Measurements from ENCODE around the gene HNRNPU. TPM values are rescaled to one million over a fixed set of nuclear protein-coding genes. Genes with fewer than 3 reads are reported as not detected.
A peak's percentile ranks its signal among the peaks of the same experiment; 100 is the strongest.

HNRNPU gene
- total RNA-seq, result 128 TPM

- H3K4me1 ChIP-seq, result peaks cover 11 to 33% of the 10 kb centered on the region in 2 donors
- no peaks in the 10 kb centered on the region for H3K9me3 ChIP-seq
- intact Hi-C loops (cut with DNase I), result loop anchor here (1.0 to 5.0 kb wide), 3 partner anchors 106 to 1703 kb away; partner anchors contain the start of genes CNST and TFB2M
- peak within 1 kb of the TSS; percentile 90 to 100 for H3K4me3 ChIP-seq
- TF ChIP-seq, protein P1, sequence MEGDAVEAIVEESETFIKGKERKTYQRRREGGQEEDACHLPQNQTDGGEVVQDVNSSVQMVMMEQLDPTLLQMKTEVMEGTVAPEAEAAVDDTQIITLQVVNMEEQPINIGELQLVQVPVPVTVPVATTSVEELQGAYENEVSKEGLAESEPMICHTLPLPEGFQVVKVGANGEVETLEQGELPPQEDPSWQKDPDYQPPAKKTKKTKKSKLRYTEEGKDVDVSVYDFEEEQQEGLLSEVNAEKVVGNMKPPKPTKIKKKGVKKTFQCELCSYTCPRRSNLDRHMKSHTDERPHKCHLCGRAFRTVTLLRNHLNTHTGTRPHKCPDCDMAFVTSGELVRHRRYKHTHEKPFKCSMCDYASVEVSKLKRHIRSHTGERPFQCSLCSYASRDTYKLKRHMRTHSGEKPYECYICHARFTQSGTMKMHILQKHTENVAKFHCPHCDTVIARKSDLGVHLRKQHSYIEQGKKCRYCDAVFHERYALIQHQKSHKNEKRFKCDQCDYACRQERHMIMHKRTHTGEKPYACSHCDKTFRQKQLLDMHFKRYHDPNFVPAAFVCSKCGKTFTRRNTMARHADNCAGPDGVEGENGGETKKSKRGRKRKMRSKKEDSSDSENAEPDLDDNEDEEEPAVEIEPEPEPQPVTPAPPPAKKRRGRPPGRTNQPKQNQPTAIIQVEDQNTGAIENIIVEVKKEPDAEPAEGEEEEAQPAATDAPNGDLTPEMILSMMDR (IDR thresholded peaks at IDR 0.05), result peak; percentile 18 to 44 (median 41)
- peaks cover 9 to 27% of the 10 kb centered on the region in 2 donors for H3K36me3 ChIP-seq
- peak within 1 kb of the TSS; percentile 99 to 100 for H3K27ac ChIP-seq
- no peaks in the 10 kb centered on the region for H3K27me3 ChIP-seq
- DNase-seq (ENCODE audit: low spot score in 2 of 2), result peak; percentile 86 to 99
These were observed at the start of gene HNRNPU for GRCh38 chr1:244864253-244865027. Gene HNRNPU, minus strand, starts transcription at chr1:244864543. Its CDS starts 236 bp downstream, at chr1:244864307.

- intact Hi-C loops (cut with DNase I), result no loop called here
These were observed 49.5 kb upstream of the HNRNPU start for GRCh38 chr1:244913806-244914205.

DNA sequence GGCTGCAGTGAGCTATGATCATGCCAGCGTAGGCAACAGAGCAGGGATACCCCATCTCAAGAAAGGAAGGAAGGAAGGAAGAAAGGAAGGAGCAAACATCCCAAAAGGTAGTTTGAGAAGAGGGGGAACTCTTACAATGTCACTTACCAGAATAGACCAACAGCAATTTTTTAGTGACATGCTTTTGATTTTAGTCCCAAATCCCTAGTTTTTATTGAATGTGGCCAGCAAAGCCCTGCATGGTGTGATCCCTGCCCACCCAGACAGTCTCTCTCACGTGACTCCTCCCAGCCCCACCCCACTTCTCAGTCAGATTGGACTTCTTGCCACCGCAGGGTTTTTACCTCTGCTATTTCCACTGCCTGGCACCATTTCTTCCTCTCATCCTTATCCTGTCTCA, 39.8 kb upstream of the HNRNPU start:
- H3K4me3 ChIP-seq, result no peak overlapping the region
- no peak overlapping the region for H3K27ac ChIP-seq
- TF ChIP-seq, protein P1 (IDR thresholded peaks at IDR 0.05), result no peak
- no peaks in the 10 kb centered on the region for H3K36me3 ChIP-seq
- intact Hi-C loops (cut with DNase I), result no loop called here
- H3K4me1 ChIP-seq, result no peaks in the 10 kb centered on the region
- no peaks in the 10 kb centered on the region for H3K9me3 ChIP-seq
- no peaks in the 10 kb centered on the region for H3K27me3 ChIP-seq
- no peak for DNase-seq (ENCODE audit: low spot score in 2 of 2)

More at GRCh38 chr1:244913806-244914205, 49.5 kb upstream of the HNRNPU start:
- TF ChIP-seq, protein P1 (IDR thresholded peaks at IDR 0.05), result no peak
- H3K4me1 ChIP-seq, result no peaks in the 10 kb centered on the region
- no peaks in the 10 kb centered on the region for H3K36me3 ChIP-seq
- H3K27ac ChIP-seq, result no peak overlapping the region
- no peak overlapping the region for H3K4me3 ChIP-seq
- H3K27me3 ChIP-seq, result no peaks in the 10 kb centered on the region
- DNase-seq (ENCODE audit: low spot score in 2 of 2), result no peak
- H3K9me3 ChIP-seq, result no peaks in the 10 kb centered on the region

- Histone ChIP-seq H3K36me3 (no peaks in the 10 kb centered on the region), H3K4me3 (no peak overlapping the region), H3K27ac (no peak overlapping the region), H3K27me3 (no peaks in the 10 kb centered on the region), H3K9me3 (no peaks in the 10 kb centered on the region), H3K4me1 (no peaks in the 10 kb centered on the region)
- TF ChIP-seq, protein P1 (IDR thresholded peaks at IDR 0.05), result no peak
- DNase-seq (ENCODE audit: low spot score in 2 of 2), result no peak
- intact Hi-C loops (cut with DNase I), result no loop called here
These were observed 37.2 kb upstream of the HNRNPU start for GRCh38 chr1:244901400-244902015.

- H3K9me3 ChIP-seq, result no peaks in the 10 kb centered on the region
- H3K27ac ChIP-seq, result no peak overlapping the region
- intact Hi-C loops (cut with DNase I), result no loop called here
- H3K4me1 ChIP-seq, result no peaks in the 10 kb centered on the region
- H3K36me3 ChIP-seq, result no peaks in the 10 kb centered on the region
- no peak overlapping the region for H3K4me3 ChIP-seq
- TF ChIP-seq, protein P1 (IDR thresholded peaks at IDR 0.05), result no peak
- H3K27me3 ChIP-seq, result no peaks in the 10 kb centered on the region
- DNase-seq (ENCODE audit: low spot score in 2 of 2), result no peak
These were observed 33.3 kb upstream of the HNRNPU start for GRCh38 chr1:244897476-244898254.
